IPS DF 6.9 (cell line): ENCODE measurements around the gene GKN2.
A peak's percentile ranks its signal among the peaks of the same experiment; 100 is the strongest.
"Not testable (repeated sequence)": the region's sequence is repeated elsewhere in the genome, so short reads cannot be mapped to it uniquely, and the experiment has no call there.

Experiments used
- DNase-seq: peaks from one replicate; pipeline ENCODE4 v3.0.0-alpha.2; 2013; ENCODE audit warnings: low read depth, low spot score
- H3K27ac ChIP-seq: one replicate; pipeline ENCODE4 v1.5.1; 2013; ENCODE audit warnings: low read length, control low read depth
- H3K27me3 ChIP-seq: 2 replicates; pipeline ENCODE4 v1.6.1; 2013; ENCODE audit warnings: mild to moderate bottlenecking, low read length; ENCODE audit not compliant: control insufficient read depth, insufficient read depth
- H3K36me3 ChIP-seq: 2 replicates; pipeline ENCODE4 v1.6.1; 2013; ENCODE audit warnings: low read length; ENCODE audit not compliant: control insufficient read depth, insufficient read depth
- H3K4me1 ChIP-seq: 2 replicates; pipeline ENCODE4 v1.6.1; 2013; ENCODE audit warnings: low read length; ENCODE audit not compliant: control insufficient read depth, insufficient read depth
- H3K4me3 ChIP-seq: 2 replicates; pipeline ENCODE4 v1.5.1; 2013; ENCODE audit warnings: mild to moderate bottlenecking, low read length
- H3K9me3 ChIP-seq: 2 replicates; pipeline ENCODE4 v1.6.1; 2013; ENCODE audit warnings: low read length, inconsistent platforms; ENCODE audit not compliant: control insufficient read depth, insufficient read depth
- WGBS: extraction: QIAGEN DNeasy Blood & Tissue Kit; methylation state at CpG from one replicate; pipeline ENCODE4 v1.1.7; 2013; ENCODE audit warnings: mixed read lengths, missing lambda C conversion rate; ENCODE audit not compliant: insufficient read length, insufficient coverage; 5-methylcytosine and 5-hydroxymethylcytosine counted together

Gene GKN2

DNA sequence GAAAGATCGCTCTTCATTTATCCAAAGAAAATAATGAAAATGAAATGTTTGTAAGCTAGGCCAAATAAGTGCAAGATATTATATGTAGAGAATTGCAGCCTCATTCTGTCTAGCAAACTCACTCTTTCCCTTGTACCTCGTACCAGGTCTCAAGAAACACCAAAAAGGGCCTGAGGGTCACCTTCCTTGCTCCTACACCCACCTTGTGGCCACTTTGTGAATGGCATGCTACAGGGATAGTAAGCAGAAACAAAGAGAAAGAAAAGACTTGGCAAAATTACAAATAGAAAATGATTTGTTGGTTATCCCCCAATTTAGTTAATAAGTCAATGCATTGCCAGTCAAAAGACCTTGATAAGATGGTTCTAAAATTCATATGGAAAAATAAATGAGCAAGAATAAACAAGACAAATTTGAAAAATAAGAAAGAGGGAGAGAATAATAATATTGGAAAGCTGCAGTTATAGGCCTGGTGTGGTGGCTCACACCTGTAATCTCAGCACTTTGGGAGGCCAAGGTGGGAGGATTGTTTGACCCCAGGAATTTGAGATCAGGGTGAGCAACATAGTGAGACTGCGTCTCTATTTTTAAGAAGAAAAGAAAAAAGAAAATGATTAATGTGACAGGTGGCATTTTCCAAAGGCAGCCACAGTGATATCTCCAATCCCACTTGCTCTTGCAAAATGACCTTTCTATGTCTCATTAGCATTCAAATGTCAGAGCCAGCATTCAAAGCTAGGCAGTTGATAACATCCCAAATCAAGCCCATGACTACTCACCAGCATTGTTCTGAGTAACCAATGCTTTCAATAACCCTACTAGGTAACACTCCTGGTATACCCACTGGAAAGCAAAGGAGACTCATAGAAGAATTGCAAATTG lies 42.7 kb downstream of the GKN2 start:
- Histone ChIP-seq H3K36me3 (no peaks in the 10 kb centered on the region), H3K4me1 (peaks cover 7% of the 10 kb centered on the region), H3K9me3 (no peaks in the 10 kb centered on the region), H3K27ac (no peak overlapping the region), H3K27me3 (no peaks in the 10 kb centered on the region), H3K4me3 (no peak overlapping the region)
- no CpG with 5 or more reads among the region's 3 CpGs for WGBS
- DNase-seq: peak; percentile 63

DNA sequence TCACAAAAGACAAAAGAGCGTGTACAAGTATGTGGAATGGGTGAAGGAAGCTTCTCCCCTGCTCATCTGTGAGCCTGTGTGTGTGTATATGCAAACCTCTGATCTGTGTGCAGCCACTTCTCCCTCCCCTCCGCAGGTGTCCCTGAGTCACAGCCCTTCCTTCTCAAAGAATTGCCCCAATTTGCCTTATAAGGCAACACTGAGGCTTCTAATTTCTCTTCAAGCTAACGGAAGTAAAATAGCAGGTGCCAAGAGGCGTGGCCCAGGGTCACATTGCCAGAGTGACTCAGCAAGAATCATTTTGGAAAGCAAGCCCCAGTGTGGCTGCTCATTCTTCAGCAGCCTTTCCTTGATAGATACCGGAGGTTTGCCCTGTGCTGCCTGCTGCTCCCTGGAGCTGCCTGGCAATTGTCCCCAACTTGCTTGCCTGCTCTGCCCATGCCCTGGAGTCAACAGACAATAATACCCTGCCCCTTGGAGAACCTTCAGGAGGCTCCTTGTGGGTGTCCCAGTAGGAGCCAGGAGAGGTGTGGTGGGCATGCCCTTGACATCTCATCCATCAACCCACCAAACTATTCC lies 44.2 kb downstream of the GKN2 start:
- whole genome bisulfite sequencing: no CpG with 5 or more reads among the region's 5 CpGs
- Histone ChIP-seq H3K4me1 (peaks cover 7% of the 10 kb centered on the region), H3K36me3 (no peaks in the 10 kb centered on the region), H3K27me3 (no peaks in the 10 kb centered on the region), H3K9me3 (no peaks in the 10 kb centered on the region), H3K4me3 (no peak overlapping the region), H3K27ac (no peak overlapping the region)
- peak; percentile 31 for DNase-seq

DNA sequence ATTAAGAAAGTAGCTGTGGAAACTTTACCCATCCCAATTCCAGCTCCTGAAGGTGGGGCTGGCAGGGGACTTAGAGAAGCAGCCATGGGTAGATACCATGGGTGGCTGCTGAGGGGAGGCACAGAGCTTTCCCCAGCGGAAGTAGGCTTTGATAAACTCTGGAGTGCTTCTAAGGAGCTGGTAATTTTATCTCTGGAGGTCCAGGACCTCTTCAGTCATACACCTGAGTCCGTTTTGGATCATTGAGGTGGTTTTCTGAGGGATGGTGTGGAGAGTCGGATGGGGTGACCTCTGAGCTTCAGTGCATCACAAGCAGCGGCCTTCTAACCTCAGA lies 44.8 kb downstream of the GKN2 start:
- Histone ChIP-seq H3K4me3 (no peak overlapping the region), H3K27ac (no peak overlapping the region), H3K36me3 (no peaks in the 10 kb centered on the region), H3K27me3 (no peaks in the 10 kb centered on the region), H3K9me3 (no peaks in the 10 kb centered on the region), H3K4me1 (peaks cover 7% of the 10 kb centered on the region)
- no CpG with 5 or more reads among the region's 4 CpGs for WGBS
- no peak for DNase-seq

DNA sequence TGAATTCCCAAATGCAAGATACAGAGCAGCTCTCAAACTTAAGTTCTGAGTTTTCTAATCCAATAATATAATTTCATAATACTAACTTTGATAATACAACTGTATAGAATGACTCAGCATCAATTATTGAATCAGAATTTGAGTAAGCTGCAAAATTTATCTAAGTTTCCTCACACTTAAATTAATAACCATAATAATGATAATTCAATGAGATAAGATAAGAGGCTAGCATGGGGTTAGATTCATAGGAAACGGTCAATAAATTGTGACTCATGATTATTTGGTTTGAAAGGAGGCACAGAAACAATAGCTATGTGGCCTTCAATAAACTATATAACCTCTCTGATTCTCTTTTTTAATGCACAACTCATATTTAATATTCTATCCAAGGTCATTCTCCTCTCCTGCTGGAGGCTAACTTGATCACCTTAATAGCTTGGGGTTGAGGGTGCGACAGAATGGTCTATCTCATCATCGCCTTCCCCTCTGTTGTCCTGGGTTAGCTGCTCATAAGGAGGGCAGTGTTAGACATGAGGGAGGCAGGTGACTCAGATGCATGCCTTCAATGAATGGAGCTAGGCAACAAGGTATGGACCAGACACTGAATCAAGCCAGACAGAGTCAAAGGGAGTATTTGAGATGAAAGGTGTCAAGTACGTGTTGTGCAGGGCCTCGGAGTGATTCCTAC lies 45.3 kb downstream of the GKN2 start:
- Histone ChIP-seq H3K4me1 (peaks cover 7% of the 10 kb centered on the region), H3K9me3 (no peaks in the 10 kb centered on the region), H3K27ac (no peak overlapping the region), H3K36me3 (no peaks in the 10 kb centered on the region), H3K4me3 (no peak overlapping the region), H3K27me3 (no peaks in the 10 kb centered on the region)
- no CpG with 5 or more reads among the region's 5 CpGs for WGBS
- DNase-seq: no peak

DNA sequence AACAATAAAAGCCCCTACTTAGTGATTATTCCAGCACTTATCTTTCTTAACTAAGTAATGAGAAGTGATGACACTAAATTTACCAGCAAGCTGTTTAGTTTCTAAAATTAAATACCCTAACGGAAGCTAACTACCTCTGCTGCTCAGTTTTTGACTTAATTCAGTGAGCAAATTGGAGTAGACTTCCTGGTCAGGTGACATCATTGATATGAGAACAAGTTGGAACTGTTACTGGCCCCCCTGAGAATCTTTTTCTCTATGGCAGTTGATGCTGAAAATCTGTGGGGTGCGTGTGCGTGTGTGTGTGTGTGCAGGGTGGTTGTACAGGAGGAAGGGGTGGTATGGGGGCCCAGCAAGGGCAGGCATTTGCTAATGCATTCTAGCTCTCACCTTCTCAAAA lies 46.0 kb downstream of the GKN2 start:
- H3K9me3 ChIP-seq: no peaks in the 10 kb centered on the region
- peaks cover 5% of the 10 kb centered on the region for H3K4me1 ChIP-seq
- WGBS: no CpG with 5 or more reads among the region's 3 CpGs
- no peak overlapping the region for H3K27ac ChIP-seq
- no peak overlapping the region for H3K4me3 ChIP-seq
- H3K36me3 ChIP-seq: no peaks in the 10 kb centered on the region
- no peak for DNase-seq
- no peaks in the 10 kb centered on the region for H3K27me3 ChIP-seq

DNA sequence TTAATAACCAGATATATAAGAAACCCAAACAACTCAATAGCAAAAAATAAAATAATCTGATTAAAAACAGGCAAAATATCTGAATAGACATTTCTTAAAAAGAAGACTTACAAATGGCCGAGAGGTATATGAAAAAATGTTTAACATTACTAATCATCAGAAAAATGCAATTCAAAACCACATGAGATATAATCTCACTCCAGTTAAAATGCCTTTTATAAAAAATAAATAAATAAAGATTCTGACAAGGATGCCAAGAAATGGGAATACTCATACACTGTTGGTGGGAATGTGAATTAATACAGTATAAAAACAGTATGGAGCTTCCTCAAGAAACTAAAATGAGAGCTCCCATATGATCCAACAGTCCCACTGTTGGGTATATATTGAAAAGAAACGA lies 47.6 kb downstream of the GKN2 start:
- no peak overlapping the region for H3K4me3 ChIP-seq
- no CpG with 5 or more reads among the region's 2 CpGs for WGBS
- H3K27ac ChIP-seq: no peak overlapping the region
- DNase-seq: no peak
- no peaks in the 10 kb centered on the region for H3K9me3 ChIP-seq
- no peaks in the 10 kb centered on the region for H3K27me3 ChIP-seq
- H3K4me1 ChIP-seq: peaks cover 4% of the 10 kb centered on the region
- no peaks in the 10 kb centered on the region for H3K36me3 ChIP-seq

DNA sequence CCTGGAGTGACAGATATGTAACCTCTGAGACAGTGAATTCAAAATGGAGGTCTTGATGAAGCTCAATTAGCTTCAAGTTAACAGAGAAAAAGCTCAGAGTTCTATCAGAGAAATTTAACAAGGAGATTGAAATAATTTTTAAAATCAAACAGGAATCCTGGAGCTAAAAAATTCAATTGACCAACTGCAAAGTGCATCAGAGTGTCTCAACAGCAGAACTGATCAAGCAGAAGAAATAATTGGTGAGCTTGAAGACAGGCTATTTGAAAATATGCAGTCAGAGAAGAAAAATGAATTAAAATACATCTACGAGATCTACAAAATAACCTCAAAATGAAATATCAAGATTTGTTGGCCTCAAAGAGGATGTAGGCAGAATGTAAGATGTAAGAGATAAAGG lies 51.1 kb downstream of the GKN2 start:
- DNase-seq: no peak
- no CpG with 5 or more reads among the region's 1 CpG for WGBS
- Histone ChIP-seq H3K4me1 (no peaks in the 10 kb centered on the region), H3K36me3 (no peaks in the 10 kb centered on the region), H3K9me3 (no peaks in the 10 kb centered on the region), H3K27ac (no peak overlapping the region), H3K4me3 (no peak overlapping the region), H3K27me3 (no peaks in the 10 kb centered on the region)

DNA sequence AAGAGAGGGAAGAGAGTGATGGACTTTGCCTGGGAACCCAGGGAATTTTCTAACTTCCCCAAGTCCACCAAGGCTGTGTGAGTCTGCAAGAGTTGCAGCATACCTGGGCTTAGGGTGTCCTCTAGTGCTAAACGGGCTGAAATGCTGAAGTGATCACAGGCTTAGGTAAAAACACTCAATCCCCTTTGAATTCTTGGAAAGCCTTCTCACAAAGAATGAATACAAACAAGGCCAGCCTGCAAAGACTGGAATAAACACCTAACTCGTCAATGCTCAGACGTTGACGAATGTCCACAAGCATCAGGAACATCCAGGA lies 51.5 kb downstream of the GKN2 start:
- no peaks in the 10 kb centered on the region for H3K9me3 ChIP-seq
- H3K36me3 ChIP-seq: no peaks in the 10 kb centered on the region
- WGBS: no CpG with 5 or more reads among the region's 4 CpGs
- H3K4me3 ChIP-seq: no peak overlapping the region
- H3K27me3 ChIP-seq: no peaks in the 10 kb centered on the region
- H3K27ac ChIP-seq: no peak overlapping the region
- H3K4me1 ChIP-seq: no peaks in the 10 kb centered on the region
- peak; percentile 25 for DNase-seq

DNA sequence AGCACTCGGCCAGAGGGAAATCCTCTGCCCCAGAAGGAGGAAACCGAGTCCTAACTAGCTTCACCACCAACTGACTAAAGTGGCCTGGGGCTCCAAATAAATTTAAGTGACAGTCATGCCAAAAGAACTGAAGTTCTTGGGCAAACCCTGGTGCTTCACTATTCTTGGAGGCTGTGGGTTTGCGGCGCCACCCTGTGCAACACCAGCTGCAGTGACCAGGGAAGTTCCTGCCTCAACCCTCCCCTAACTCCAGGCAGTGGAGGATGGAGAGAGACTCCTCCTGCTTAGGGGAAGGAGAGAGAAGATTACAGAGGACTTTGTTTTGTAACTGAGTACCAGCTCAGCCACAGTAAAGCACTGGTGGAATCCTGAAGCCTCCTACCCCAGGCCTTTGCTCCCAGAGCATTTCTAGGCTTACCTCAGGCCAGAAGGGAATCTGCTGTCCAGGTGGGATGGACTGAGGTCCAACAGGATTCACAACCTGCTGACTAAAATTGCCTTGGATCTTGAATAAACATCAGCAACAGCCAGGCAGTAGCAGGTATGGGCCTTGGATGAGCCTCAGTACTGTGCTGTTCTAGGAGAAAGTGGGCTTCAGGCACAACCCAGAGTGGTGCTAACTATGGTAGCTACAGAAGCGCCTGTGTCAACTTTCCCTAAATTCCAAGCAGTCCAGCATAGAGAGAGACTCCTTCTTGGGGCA lies 52.0 kb downstream of the GKN2 start:
- Histone ChIP-seq H3K36me3 (no peaks in the 10 kb centered on the region), H3K9me3 (no peaks in the 10 kb centered on the region), H3K4me1 (no peaks in the 10 kb centered on the region), H3K27me3 (no peaks in the 10 kb centered on the region), H3K4me3 (no peak overlapping the region), H3K27ac (no peak overlapping the region)
- no peak for DNase-seq
- WGBS: no CpG with 5 or more reads among the region's 5 CpGs

DNA sequence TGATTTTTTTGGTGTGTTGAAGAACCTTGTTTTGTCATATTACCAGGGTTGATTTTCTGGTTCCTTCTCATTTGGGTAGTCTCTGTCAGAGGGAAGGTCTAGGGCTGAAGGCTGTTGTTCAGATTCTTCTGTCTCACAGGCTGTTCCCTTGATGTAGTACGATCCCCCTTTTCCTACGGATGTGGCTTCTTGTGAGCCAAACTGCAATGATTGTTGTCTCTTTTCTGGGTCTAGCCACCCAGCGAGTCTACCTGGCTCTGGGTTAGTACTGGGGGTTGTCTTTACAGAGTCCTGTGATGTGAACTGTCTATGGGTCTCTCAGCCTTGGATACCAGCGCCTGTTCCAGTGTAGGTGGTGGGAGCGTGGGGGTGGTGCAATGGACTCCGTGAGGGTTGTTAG lies 56.7 kb downstream of the GKN2 start:
- H3K27me3 ChIP-seq, H3K27ac ChIP-seq, DNase-seq, H3K4me1 ChIP-seq, H3K4me3 ChIP-seq, H3K9me3 ChIP-seq, H3K36me3 ChIP-seq: not testable (repeated sequence)
- WGBS: no CpG with 5 or more reads among the region's 6 CpGs
